Dendritic cell treated with granulocyte-macrophage colony-stimulating factor and Interleukin-4, amounts not matched to agents 40 ng/mL and 50 ng/mL, for 4 days (primary cell): ENCODE data around the gene E2F1.

ENCODE experiments used
- H3K27ac Mint-ChIP-seq: one replicate; pipeline ENCODE4 v1.8.0; 2022; ENCODE audit warnings: mild to moderate bottlenecking, mixed read lengths
- H3K27me3 Mint-ChIP-seq: one replicate; pipeline ENCODE4 v1.8.0; 2022; ENCODE audit warnings: mild to moderate bottlenecking, mixed read lengths
- H3K36me3 Mint-ChIP-seq: one replicate; pipeline ENCODE4 v1.8.0; 2022; ENCODE audit warnings: low read depth, mixed read lengths
- H3K4me1 Mint-ChIP-seq: one replicate; pipeline ENCODE4 v1.8.0; 2022; ENCODE audit warnings: low read depth, mixed read lengths
- H3K4me3 Mint-ChIP-seq: one replicate; pipeline ENCODE4 v1.8.0; 2022; ENCODE audit warnings: mild to moderate bottlenecking, moderate library complexity, mixed read lengths
- H3K9me3 Mint-ChIP-seq: one replicate; pipeline ENCODE4 v1.8.0; 2022; ENCODE audit warnings: mixed read lengths
- intact Hi-C: fragments of 100-400 bp; cut with micrococcal nuclease; formaldehyde crosslinking; loops from one replicate; pipeline ENCODE4 v1.15.0; 2022

E2F1 gene

GRCh38 chr20:33686100-33686983 is at the start of gene E2F1:
Gene E2F1, minus strand, starts transcription at chr20:33686385. Its CDS starts 121 bp downstream, at chr20:33686264.
- Mint-ChIP-seq H3K36me3 (no peaks in the 10 kb centered on the region), H3K4me3 (peak within 1 kb of the TSS; percentile 75), H3K9me3 (no peaks in the 10 kb centered on the region), H3K4me1 (peaks cover 31% of the 10 kb centered on the region), H3K27me3 (no peaks in the 10 kb centered on the region), H3K27ac (peak within 1 kb of the TSS; percentile 79)
- intact Hi-C loops = loop anchor here (2.0 to 5.0 kb wide), 2 partner anchors 34 to 46 kb away; partner anchors contain the start of genes PXMP4 and ZNF341

- Mint-ChIP-seq H3K36me3 (peaks cover 21% of the 10 kb centered on the region), H3K4me3 (peak overlapping the region; percentile 89), H3K9me3 (peaks cover 18% of the 10 kb centered on the region), H3K27me3 (no peaks in the 10 kb centered on the region), H3K4me1 (peaks cover 40% of the 10 kb centered on the region), H3K27ac (peak overlapping the region; percentile 90)
- intact Hi-C loops = loop anchor here (2.0 to 5.0 kb wide), 3 partner anchors 47 to 78 kb away; partner anchors contain the start of genes ACTL10, CHMP4B and E2F1
Measured at GRCh38 chr20:33733654-33734576, 47.7 kb upstream of the E2F1 start.

GRCh38 chr20:33732166-33732970 is 46.2 kb upstream of the E2F1 start:
- Mint-ChIP-seq H3K9me3 (peaks cover 17% of the 10 kb centered on the region), H3K4me3 (peak overlapping the region; percentile 89), H3K4me1 (peaks cover 41% of the 10 kb centered on the region), H3K27me3 (no peaks in the 10 kb centered on the region), H3K36me3 (peaks cover 15% of the 10 kb centered on the region), H3K27ac (peak overlapping the region; percentile 90)
- intact Hi-C loops = loop anchor here (2.0 to 5.0 kb wide), 3 partner anchors 45 to 80 kb away; partner anchors contain the start of genes ACTL10, CHMP4B and E2F1

- Mint-ChIP-seq H3K27me3 (no peaks in the 10 kb centered on the region), H3K9me3 (peaks cover 11% of the 10 kb centered on the region), H3K4me1 (peaks cover 47% of the 10 kb centered on the region), H3K27ac (peak within 1 kb of the TSS; percentile 90), H3K36me3 (peaks cover 10% of the 10 kb centered on the region), H3K4me3 (peak within 1 kb of the TSS; percentile 89)
- intact Hi-C loops = loop anchor here (1.0 to 5.0 kb wide), 4 partner anchors 11 to 81 kb away; partner anchors contain the start of genes ACTL10, CHMP4B, E2F1 and PXMP4
Measured at GRCh38 chr20:33731693-33732165, 45.5 kb upstream of the E2F1 start, which contains the start of gene ZNF341. Gene ZNF341, plus strand, starts transcription at chr20:33731996. Its CDS starts 26 bp downstream, at chr20:33732022.

- Mint-ChIP-seq H3K9me3 (peaks cover 5% of the 10 kb centered on the region), H3K4me1 (peaks cover 52% of the 10 kb centered on the region), H3K27me3 (no peaks in the 10 kb centered on the region), H3K27ac (peak overlapping the region; percentile 90), H3K36me3 (peaks cover 4% of the 10 kb centered on the region), H3K4me3 (peak overlapping the region; percentile 81)
- intact Hi-C loops = loop anchor here (1.0 to 5.0 kb wide), 3 partner anchors 11 to 81 kb away; partner anchors contain the start of genes CHMP4B, E2F1 and PXMP4
Measured at GRCh38 chr20:33730946-33731692, 44.9 kb upstream of the E2F1 start.

GRCh38 chr20:33729101-33729500 is 42.9 kb upstream of the E2F1 start:
- Mint-ChIP-seq H3K27ac (no peak overlapping the region), H3K4me3 (no peak overlapping the region), H3K27me3 (no peaks in the 10 kb centered on the region), H3K9me3 (no peaks in the 10 kb centered on the region), H3K4me1 (peaks cover 47% of the 10 kb centered on the region), H3K36me3 (no peaks in the 10 kb centered on the region)
- intact Hi-C loops = no loop called here

- Mint-ChIP-seq H3K9me3 (no peaks in the 10 kb centered on the region), H3K36me3 (no peaks in the 10 kb centered on the region)
Measured at GRCh38 chr20:33728463-33728862, 42.3 kb upstream of the E2F1 start.

GRCh38 chr20:33727806-33728205 is 41.6 kb upstream of the E2F1 start:
- Mint-ChIP-seq H3K27ac (peak overlapping the region; percentile 21), H3K27me3 (no peaks in the 10 kb centered on the region), H3K4me3 (no peak overlapping the region), H3K4me1 (peaks cover 34% of the 10 kb centered on the region), H3K36me3 (no peaks in the 10 kb centered on the region), H3K9me3 (no peaks in the 10 kb centered on the region)
- intact Hi-C loops = no loop called here

More at GRCh38 chr20:33728463-33728862, 42.3 kb upstream of the E2F1 start:
- H3K4me1 Mint-ChIP-seq = peaks cover 41% of the 10 kb centered on the region
- peak overlapping the region; percentile 21 for H3K27ac Mint-ChIP-seq
- intact Hi-C loops = no loop called here
- H3K4me3 Mint-ChIP-seq = no peak overlapping the region
- H3K27me3 Mint-ChIP-seq = no peaks in the 10 kb centered on the region

- Mint-ChIP-seq H3K27ac (no peak overlapping the region), H3K27me3 (no peaks in the 10 kb centered on the region), H3K4me1 (peaks cover 30% of the 10 kb centered on the region), H3K9me3 (no peaks in the 10 kb centered on the region), H3K36me3 (no peaks in the 10 kb centered on the region), H3K4me3 (no peak overlapping the region)
- intact Hi-C loops = no loop called here
Measured at GRCh38 chr20:33727115-33727479, 40.9 kb upstream of the E2F1 start.

- H3K27ac Mint-ChIP-seq = no peak overlapping the region
- intact Hi-C loops = no loop called here
Measured at GRCh38 chr20:33725607-33726264, 39.6 kb upstream of the E2F1 start.

GRCh38 chr20:33724439-33725094 is 38.4 kb upstream of the E2F1 start:
- intact Hi-C loops = no loop called here
- peaks cover 28% of the 10 kb centered on the region for H3K4me1 Mint-ChIP-seq
- no peaks in the 10 kb centered on the region for H3K9me3 Mint-ChIP-seq
- no peak overlapping the region for H3K4me3 Mint-ChIP-seq
- no peak overlapping the region for H3K27ac Mint-ChIP-seq
- peaks cover 6% of the 10 kb centered on the region for H3K36me3 Mint-ChIP-seq
- no peaks in the 10 kb centered on the region for H3K27me3 Mint-ChIP-seq

More at GRCh38 chr20:33725607-33726264, 39.6 kb upstream of the E2F1 start:
- Mint-ChIP-seq H3K9me3 (no peaks in the 10 kb centered on the region), H3K36me3 (no peaks in the 10 kb centered on the region), H3K27me3 (no peaks in the 10 kb centered on the region), H3K4me3 (no peak overlapping the region), H3K4me1 (peaks cover 19% of the 10 kb centered on the region)
